Measurements from ENCODE around the gene TXNRD1.

TXNRD1 gene

GRCh38 chr12:104219908-104220404 lies 4.4 kb downstream of the TXNRD1 start:
- TF ChIP-seq, protein P1, sequence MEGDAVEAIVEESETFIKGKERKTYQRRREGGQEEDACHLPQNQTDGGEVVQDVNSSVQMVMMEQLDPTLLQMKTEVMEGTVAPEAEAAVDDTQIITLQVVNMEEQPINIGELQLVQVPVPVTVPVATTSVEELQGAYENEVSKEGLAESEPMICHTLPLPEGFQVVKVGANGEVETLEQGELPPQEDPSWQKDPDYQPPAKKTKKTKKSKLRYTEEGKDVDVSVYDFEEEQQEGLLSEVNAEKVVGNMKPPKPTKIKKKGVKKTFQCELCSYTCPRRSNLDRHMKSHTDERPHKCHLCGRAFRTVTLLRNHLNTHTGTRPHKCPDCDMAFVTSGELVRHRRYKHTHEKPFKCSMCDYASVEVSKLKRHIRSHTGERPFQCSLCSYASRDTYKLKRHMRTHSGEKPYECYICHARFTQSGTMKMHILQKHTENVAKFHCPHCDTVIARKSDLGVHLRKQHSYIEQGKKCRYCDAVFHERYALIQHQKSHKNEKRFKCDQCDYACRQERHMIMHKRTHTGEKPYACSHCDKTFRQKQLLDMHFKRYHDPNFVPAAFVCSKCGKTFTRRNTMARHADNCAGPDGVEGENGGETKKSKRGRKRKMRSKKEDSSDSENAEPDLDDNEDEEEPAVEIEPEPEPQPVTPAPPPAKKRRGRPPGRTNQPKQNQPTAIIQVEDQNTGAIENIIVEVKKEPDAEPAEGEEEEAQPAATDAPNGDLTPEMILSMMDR (IDR thresholded peaks at IDR 0.05) = no peak
- Histone ChIP-seq H3K36me3 (ENCODE audit: control insufficient read depth, insufficient read depth, low read length) (no peaks in the 10 kb centered on the region), H3K9me3 (ENCODE audit: control insufficient read depth, low read length) (no peaks in the 10 kb centered on the region), H3K4me1 (peaks cover 22% of the 10 kb centered on the region), H3K27me3 (ENCODE audit: control insufficient read depth, insufficient read depth, low read length) (no peaks in the 10 kb centered on the region), H3K9ac (no peak overlapping the region), H3K27ac (peak overlapping the region; percentile 84), H3K4me3 (ENCODE audit: low read depth, low read length) (peak overlapping the region; percentile 3), H3K79me2 (no peaks in the 10 kb centered on the region), H2AFZ (peak overlapping the region; percentile 45), H3K4me2 (ENCODE audit: low read length) (peak overlapping the region; percentile 39)

GRCh38 chr12:104220931-104221330 lies 5.4 kb downstream of the TXNRD1 start:
- Histone ChIP-seq H3K36me3 (ENCODE audit: control insufficient read depth, insufficient read depth, low read length) (no peaks in the 10 kb centered on the region), H3K9me3 (ENCODE audit: control insufficient read depth, low read length) (no peaks in the 10 kb centered on the region), H2AFZ (no peak overlapping the region), H3K27ac (peak overlapping the region; percentile 84), H3K79me2 (no peaks in the 10 kb centered on the region), H3K9ac (no peak overlapping the region), H3K4me1 (peaks cover 22% of the 10 kb centered on the region), H3K4me3 (ENCODE audit: low read depth, low read length) (no peak overlapping the region), H3K4me2 (ENCODE audit: low read length) (no peak overlapping the region), H3K27me3 (ENCODE audit: control insufficient read depth, insufficient read depth, low read length) (no peaks in the 10 kb centered on the region)
- TF ChIP-seq, protein P1 (IDR thresholded peaks at IDR 0.05) = no peak

DNA sequence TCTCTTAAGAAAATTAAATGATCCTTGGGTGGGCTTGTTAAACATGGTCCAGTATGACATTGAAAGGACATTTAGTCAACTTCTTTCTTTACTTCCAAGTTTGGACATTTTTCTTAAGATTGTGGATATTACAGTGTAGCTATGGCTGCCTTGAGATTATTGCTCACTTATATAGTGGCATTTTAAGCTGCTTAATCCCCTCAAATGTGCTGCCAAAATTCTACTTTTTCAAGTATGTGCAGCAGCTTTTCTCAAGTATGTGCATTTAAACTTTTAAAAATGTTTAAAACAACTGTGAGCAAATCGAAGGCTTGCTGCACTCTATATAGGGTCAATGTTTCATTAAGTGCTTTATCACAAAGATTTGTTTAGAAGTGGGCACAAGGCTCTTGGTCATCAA lies 7.4 kb downstream of the TXNRD1 start:
- H3K27me3 ChIP-seq (ENCODE audit: control insufficient read depth, insufficient read depth, low read length) = no peaks in the 10 kb centered on the region
- H3K36me3 ChIP-seq (ENCODE audit: control insufficient read depth, insufficient read depth, low read length) = no peaks in the 10 kb centered on the region
- no peak overlapping the region for H2AFZ ChIP-seq
- H3K79me2 ChIP-seq = no peaks in the 10 kb centered on the region
- no peak overlapping the region for H3K27ac ChIP-seq
- H3K4me2 ChIP-seq (ENCODE audit: low read length) = no peak overlapping the region
- TF ChIP-seq, protein P1 (IDR thresholded peaks at IDR 0.05) = no peak
- no peak overlapping the region for H3K4me3 ChIP-seq (ENCODE audit: low read depth, low read length)
- no peaks in the 10 kb centered on the region for H3K9me3 ChIP-seq (ENCODE audit: control insufficient read depth, low read length)
- H3K9ac ChIP-seq = no peak overlapping the region
- H3K4me1 ChIP-seq = peaks cover 22% of the 10 kb centered on the region

- Histone ChIP-seq H3K4me3 (ENCODE audit: low read depth, low read length) (no peak overlapping the region), H3K79me2 (no peaks in the 10 kb centered on the region), H3K9me3 (ENCODE audit: control insufficient read depth, low read length) (no peaks in the 10 kb centered on the region), H3K9ac (no peak overlapping the region), H3K27ac (no peak overlapping the region), H2AFZ (no peak overlapping the region), H3K36me3 (ENCODE audit: control insufficient read depth, insufficient read depth, low read length) (no peaks in the 10 kb centered on the region), H3K27me3 (ENCODE audit: control insufficient read depth, insufficient read depth, low read length) (no peaks in the 10 kb centered on the region), H3K4me2 (ENCODE audit: low read length) (no peak overlapping the region), H3K4me1 (peaks cover 22% of the 10 kb centered on the region)
- TF ChIP-seq, protein P1 (IDR thresholded peaks at IDR 0.05) = no peak
Observed at GRCh38 chr12:104223712-104224111, 8.1 kb downstream of the TXNRD1 start.

GRCh38 chr12:104226672-104227071 lies 11.1 kb downstream of the TXNRD1 start:
- no peaks in the 10 kb centered on the region for H3K27me3 ChIP-seq (ENCODE audit: control insufficient read depth, insufficient read depth, low read length)
- peaks cover 4% of the 10 kb centered on the region for H3K4me1 ChIP-seq
- no peaks in the 10 kb centered on the region for H3K36me3 ChIP-seq (ENCODE audit: control insufficient read depth, insufficient read depth, low read length)
- H3K4me2 ChIP-seq (ENCODE audit: low read length) = no peak overlapping the region
- TF ChIP-seq, protein P1 (IDR thresholded peaks at IDR 0.05) = no peak
- no peak overlapping the region for H3K27ac ChIP-seq
- H3K79me2 ChIP-seq = no peaks in the 10 kb centered on the region
- no peak overlapping the region for H3K4me3 ChIP-seq (ENCODE audit: low read depth, low read length)
- H3K9ac ChIP-seq = no peak overlapping the region
- H2AFZ ChIP-seq = no peak overlapping the region
- H3K9me3 ChIP-seq (ENCODE audit: control insufficient read depth, low read length) = no peaks in the 10 kb centered on the region

All from parathyroid adenoma (tissue), 2 donors.